DOHH2 (cell line): ENCODE measurements around the gene RCN1.
"Not testable (repeated sequence)": the region's sequence is repeated elsewhere in the genome, so short reads cannot be mapped to it uniquely, and the experiment has no call there.

Experiments
- H3F3A ChIP-seq: fragments of 200-600 bp; sonication (generic), shearing (Covaris generic); 2 replicates; pipeline ENCODE4 v1.6.0; 2016; ENCODE audit warnings: antibody characterized with exemption, mild to moderate bottlenecking; ENCODE audit not compliant: control insufficient read depth, insufficient read depth
- H3K27ac ChIP-seq: fragments of 200-600 bp; sonication (generic); 2 replicates; pipeline ENCODE4 v1.5.1; 2014; ENCODE audit warnings: low read depth, mild to moderate bottlenecking, low read length, moderate library complexity
- H3K27me3 ChIP-seq: fragments of 200-600 bp; sonication (generic); 2 replicates; pipeline ENCODE4 v1.6.1; 2014; ENCODE audit warnings: mild to moderate bottlenecking, low read length, mixed read lengths; ENCODE audit not compliant: control insufficient read depth
- H3K36me3 ChIP-seq: fragments of 200-600 bp; sonication (generic); 2 replicates; pipeline ENCODE4 v1.6.1; 2014; ENCODE audit warnings: mild to moderate bottlenecking, low read length, moderate library complexity, mixed read lengths; ENCODE audit not compliant: control insufficient read depth
- H3K4me1 ChIP-seq: fragments of 200-600 bp; sonication (generic); 2 replicates; pipeline ENCODE4 v1.6.1; 2014; ENCODE audit warnings: mild to moderate bottlenecking, low read length, mixed read lengths; ENCODE audit not compliant: control insufficient read depth
- H3K4me2 ChIP-seq: fragments of 200-600 bp; sonication (generic); 2 replicates; pipeline ENCODE4 v1.6.0; 2014; ENCODE audit warnings: mild to moderate bottlenecking, low read length, moderate library complexity
- H3K4me3 ChIP-seq: fragments of 200-600 bp; sonication (generic); 2 replicates; pipeline ENCODE4 v1.5.1; 2014; ENCODE audit warnings: mild to moderate bottlenecking, low read length, mixed read lengths
- H3K79me2 ChIP-seq: fragments of 200-600 bp; sonication (generic); 2 replicates; pipeline ENCODE4 v1.6.1; 2014; ENCODE audit warnings: mild to moderate bottlenecking, low read length, mixed read lengths; ENCODE audit not compliant: control insufficient read depth
- H3K9me2 ChIP-seq: fragments of 200-600 bp; sonication (generic); replicated peaks from 2 replicates; pipeline ENCODE4 v1.6.1; 2014; ENCODE audit warnings: mild to moderate bottlenecking, low read length, mixed read lengths; ENCODE audit not compliant: control insufficient read depth
- H3K9me3 ChIP-seq: fragments of 200-600 bp; sonication (generic); 2 replicates; pipeline ENCODE4 v1.6.1; 2014; ENCODE audit warnings: antibody characterized with exemption, low read length, mixed read lengths; ENCODE audit not compliant: control insufficient read depth, insufficient read depth
- H4K20me1 ChIP-seq: fragments of 200-600 bp; sonication (generic); 2 replicates; pipeline ENCODE4 v1.6.0; 2014; ENCODE audit warnings: low read depth, mild to moderate bottlenecking, antibody characterized with exemption, low read length, moderate library complexity; ENCODE audit not compliant: control insufficient read depth, insufficient read depth
- EZH2phosphoT487 ChIP-seq: fragments of 200-600 bp; sonication (generic); IDR thresholded peaks from 2 replicates; pipeline ENCODE4 v1.6.1; 2017; ENCODE audit warnings: borderline replicate concordance, mild to moderate bottlenecking, antibody characterized with exemption, low read length, moderate library complexity, mixed read lengths
- TF ChIP-seq, protein P1 (sequence below): fragments of 200-600 bp; sonication (generic); IDR thresholded peaks from one replicate; pipeline ENCODE4 v1.5.1; 2014; ENCODE audit warnings: antibody characterized with exemption, mild to moderate bottlenecking, low read depth, low read length; ENCODE audit not compliant: poor library complexity, severe bottlenecking

Gene RCN1

DNA sequence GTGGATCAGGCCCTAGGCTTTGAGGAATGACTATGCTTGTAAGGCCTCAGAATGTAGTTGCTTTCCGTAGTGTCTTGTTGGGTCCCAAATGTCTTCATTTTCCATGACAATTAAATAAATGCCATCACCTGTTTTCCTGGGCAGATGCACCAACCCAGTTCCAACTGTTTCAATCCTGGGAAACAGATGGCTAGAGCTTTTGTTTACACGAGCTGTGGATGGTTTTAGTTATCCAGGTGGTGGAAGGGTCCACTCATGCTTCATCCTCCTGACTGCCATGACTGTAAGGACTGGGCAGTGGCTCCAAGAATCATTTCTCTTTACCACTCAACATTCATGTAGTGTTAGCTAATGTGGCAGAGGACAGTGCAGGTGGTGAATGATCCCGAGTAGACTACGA is 8.6 kb downstream of the RCN1 start:
- Histone ChIP-seq H3K4me3 (no peak overlapping the region), H3K4me1 (no peaks in the 10 kb centered on the region), H3K27me3 (no peaks in the 10 kb centered on the region), H4K20me1 (no peaks in the 10 kb centered on the region), H3K9me2 (no peaks in the 10 kb centered on the region), H3K79me2 (no peaks in the 10 kb centered on the region), H3K27ac (no peak overlapping the region), H3K36me3 (no peaks in the 10 kb centered on the region), H3K4me2 (no peak overlapping the region), H3K9me3 (no peaks in the 10 kb centered on the region), H3F3A (no peaks in the 10 kb centered on the region)
- TF ChIP-seq, protein P1, sequence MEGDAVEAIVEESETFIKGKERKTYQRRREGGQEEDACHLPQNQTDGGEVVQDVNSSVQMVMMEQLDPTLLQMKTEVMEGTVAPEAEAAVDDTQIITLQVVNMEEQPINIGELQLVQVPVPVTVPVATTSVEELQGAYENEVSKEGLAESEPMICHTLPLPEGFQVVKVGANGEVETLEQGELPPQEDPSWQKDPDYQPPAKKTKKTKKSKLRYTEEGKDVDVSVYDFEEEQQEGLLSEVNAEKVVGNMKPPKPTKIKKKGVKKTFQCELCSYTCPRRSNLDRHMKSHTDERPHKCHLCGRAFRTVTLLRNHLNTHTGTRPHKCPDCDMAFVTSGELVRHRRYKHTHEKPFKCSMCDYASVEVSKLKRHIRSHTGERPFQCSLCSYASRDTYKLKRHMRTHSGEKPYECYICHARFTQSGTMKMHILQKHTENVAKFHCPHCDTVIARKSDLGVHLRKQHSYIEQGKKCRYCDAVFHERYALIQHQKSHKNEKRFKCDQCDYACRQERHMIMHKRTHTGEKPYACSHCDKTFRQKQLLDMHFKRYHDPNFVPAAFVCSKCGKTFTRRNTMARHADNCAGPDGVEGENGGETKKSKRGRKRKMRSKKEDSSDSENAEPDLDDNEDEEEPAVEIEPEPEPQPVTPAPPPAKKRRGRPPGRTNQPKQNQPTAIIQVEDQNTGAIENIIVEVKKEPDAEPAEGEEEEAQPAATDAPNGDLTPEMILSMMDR: no peak
- TF ChIP-seq EZH2phosphoT487: no peak

DNA sequence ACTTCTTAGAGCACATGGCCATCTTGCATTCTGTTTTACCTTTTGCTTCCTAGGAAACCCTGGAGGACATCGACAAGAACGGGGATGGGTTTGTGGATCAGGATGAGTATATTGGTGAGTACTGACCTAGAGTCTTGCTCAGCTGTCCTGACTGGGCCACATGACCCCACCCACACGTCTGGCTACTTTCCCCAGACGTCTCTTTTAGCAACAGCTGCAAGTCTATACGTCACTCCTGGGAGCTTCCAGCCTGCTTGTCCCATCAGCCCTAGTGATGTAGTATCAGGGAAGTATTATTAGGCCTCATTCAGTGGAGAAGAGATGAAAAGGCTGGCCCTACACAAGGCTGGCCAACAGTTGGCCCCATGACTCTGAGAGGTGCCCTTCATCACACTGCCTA is 9.6 kb downstream of the RCN1 start:
- no peak overlapping the region for H3K4me3 ChIP-seq
- H3F3A ChIP-seq: no peaks in the 10 kb centered on the region
- no peaks in the 10 kb centered on the region for H3K4me1 ChIP-seq
- no peak overlapping the region for H3K27ac ChIP-seq
- no peaks in the 10 kb centered on the region for H3K9me2 ChIP-seq
- H3K79me2 ChIP-seq: no peaks in the 10 kb centered on the region
- no peaks in the 10 kb centered on the region for H3K9me3 ChIP-seq
- H3K36me3 ChIP-seq: no peaks in the 10 kb centered on the region
- H3K27me3 ChIP-seq: no peaks in the 10 kb centered on the region
- H4K20me1 ChIP-seq: no peaks in the 10 kb centered on the region
- no peak overlapping the region for H3K4me2 ChIP-seq
- no peak for TF ChIP-seq EZH2phosphoT487
- TF ChIP-seq, protein P1: no peak

DNA sequence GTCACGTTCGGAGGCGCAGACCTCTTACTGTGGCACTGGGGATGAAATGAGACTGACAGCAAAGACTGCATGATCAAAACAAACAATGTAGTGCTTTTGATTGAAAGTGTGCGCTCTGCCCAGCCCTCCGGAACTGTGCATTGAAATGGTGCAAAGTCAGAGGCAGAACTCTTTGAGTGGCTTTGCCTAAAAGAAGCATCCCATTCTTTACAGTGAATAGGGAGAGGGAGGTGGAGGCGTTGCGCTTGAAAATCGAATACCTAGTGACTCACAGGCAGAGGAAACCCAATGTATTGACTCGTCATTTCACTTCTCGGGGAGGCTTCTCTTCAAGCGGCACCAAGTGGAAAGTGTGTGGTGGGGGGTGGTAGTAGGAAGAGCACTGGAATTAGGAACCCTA is 10.9 kb downstream of the RCN1 start:
- no peaks in the 10 kb centered on the region for H3K9me2 ChIP-seq
- H3F3A ChIP-seq: no peaks in the 10 kb centered on the region
- no peaks in the 10 kb centered on the region for H3K27me3 ChIP-seq
- H3K36me3 ChIP-seq: no peaks in the 10 kb centered on the region
- H3K4me3 ChIP-seq: no peak overlapping the region
- no peak overlapping the region for H3K27ac ChIP-seq
- H3K79me2 ChIP-seq: no peaks in the 10 kb centered on the region
- H3K4me1 ChIP-seq: no peaks in the 10 kb centered on the region
- H3K9me3 ChIP-seq: no peaks in the 10 kb centered on the region
- no peak overlapping the region for H3K4me2 ChIP-seq
- H4K20me1 ChIP-seq: no peaks in the 10 kb centered on the region
- TF ChIP-seq, protein P1: no peak
- TF ChIP-seq EZH2phosphoT487: no peak

DNA sequence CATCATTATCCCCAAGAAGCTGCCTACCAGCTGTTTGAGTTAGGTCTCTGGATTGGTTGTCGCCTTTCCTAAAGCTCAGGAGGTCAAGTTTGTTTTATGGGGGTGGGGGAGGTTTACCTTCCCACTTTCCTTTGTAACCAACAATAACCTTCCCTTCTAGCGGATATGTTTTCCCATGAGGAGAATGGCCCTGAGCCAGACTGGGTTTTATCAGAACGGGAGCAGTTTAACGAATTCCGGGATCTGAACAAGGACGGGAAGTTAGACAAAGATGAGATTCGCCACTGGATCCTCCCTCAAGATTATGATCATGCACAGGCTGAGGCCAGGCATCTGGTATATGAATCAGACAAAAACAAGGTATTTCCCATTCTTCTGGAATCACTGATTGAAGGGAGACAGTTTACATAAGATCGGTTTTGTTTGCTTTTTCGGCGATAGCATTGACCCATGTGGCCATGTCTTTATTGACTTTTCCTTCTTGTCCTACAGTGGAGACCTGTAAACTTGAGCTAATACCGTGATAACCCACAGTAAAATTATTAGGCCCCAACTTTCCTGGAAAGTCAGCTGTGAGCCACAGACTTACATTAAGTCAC is 12.3 kb downstream of the RCN1 start:
- not testable (repeated sequence) for H3K36me3 ChIP-seq, H3K27ac ChIP-seq, H3K4me1 ChIP-seq, H3K27me3 ChIP-seq, H3K9me3 ChIP-seq, H3K4me3 ChIP-seq, H3K9me2 ChIP-seq, H3K4me2 ChIP-seq, H4K20me1 ChIP-seq, H3K79me2 ChIP-seq, H3F3A ChIP-seq
